Thyroid gland (tissue), 4 donors: ENCODE measurements around the gene NAV2.
A peak's percentile ranks its signal among the peaks of the same experiment; 100 is the strongest.

Experiments used
- CTCF ChIP-seq, 6 experiments: fragments of 200-600 bp in 3 of 6; fragments of 450-650 bp in 3 of 6; sonication (generic) in 3 of 6; IDR thresholded peaks; one replicate each; pipeline ENCODE4 v1.5.1; 2016 to 2019; ENCODE audit warnings: antibody characterized with exemption in 6 of 6, mild to moderate bottlenecking in 2 of 6, inconsistent platforms in 1 of 6, moderate library complexity in 1 of 6
- POLR2A ChIP-seq, 2 donors: fragments of 450-650 bp; IDR thresholded peaks; one replicate each; pipeline ENCODE4 v1.6.1; 2017; ENCODE audit warnings: antibody characterized with exemption in 2 of 2, mild to moderate bottlenecking in 2 of 2, moderate library complexity in 1 of 2

- peak in 1 of 2 donors; percentile 76 for TF ChIP-seq POLR2A (IDR thresholded peaks at IDR 0.05)
- no peak for TF ChIP-seq CTCF (IDR thresholded peaks at IDR 0.05)
Observed at GRCh38 chr11:19673924-19674729, 38.5 kb upstream of the NAV2 start.
